Neural progenitor cell (in vitro differentiated cells): Measurements from ENCODE around the gene CD40.

Experiments used
- EZH2 ChIP-seq: fragments of 200-600 bp; sonication (generic); IDR thresholded peaks from 2 replicates; pipeline ENCODE4 v1.6.1; 2017; ENCODE audit warnings: antibody characterized with exemption, mild to moderate bottlenecking, moderate library complexity
- EZH2phosphoT487 ChIP-seq: fragments of 200-600 bp; sonication (generic); IDR thresholded peaks from 2 replicates; pipeline ENCODE4 v1.6.1; 2017; ENCODE audit warnings: antibody characterized with exemption
- TF ChIP-seq, protein P1 (sequence below): fragments of 200-600 bp; sonication (generic); IDR thresholded peaks from 2 replicates; pipeline ENCODE4 v1.5.1; 2017; ENCODE audit warnings: antibody characterized with exemption, mild to moderate bottlenecking

DNA sequence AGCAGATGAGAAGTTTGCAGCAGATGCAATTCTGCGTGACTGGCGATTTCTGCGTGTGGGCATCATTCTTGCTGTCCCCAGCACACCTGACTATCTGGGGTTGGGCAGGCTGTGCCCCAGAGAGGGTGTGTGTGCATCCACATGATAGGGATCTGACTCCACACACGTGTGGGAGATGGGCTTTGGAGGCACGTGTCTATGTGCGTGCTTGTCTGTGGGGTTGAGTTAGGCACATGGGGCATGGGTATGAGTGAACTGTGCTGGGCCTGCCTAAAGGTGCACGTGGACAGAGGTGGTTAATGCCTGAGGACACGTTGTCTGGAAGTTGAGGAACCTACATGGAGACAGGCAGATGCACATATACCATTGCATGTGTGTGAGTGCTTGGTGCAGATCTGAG, 50.3 kb downstream of the CD40 start:
- TF ChIP-seq, protein P1, sequence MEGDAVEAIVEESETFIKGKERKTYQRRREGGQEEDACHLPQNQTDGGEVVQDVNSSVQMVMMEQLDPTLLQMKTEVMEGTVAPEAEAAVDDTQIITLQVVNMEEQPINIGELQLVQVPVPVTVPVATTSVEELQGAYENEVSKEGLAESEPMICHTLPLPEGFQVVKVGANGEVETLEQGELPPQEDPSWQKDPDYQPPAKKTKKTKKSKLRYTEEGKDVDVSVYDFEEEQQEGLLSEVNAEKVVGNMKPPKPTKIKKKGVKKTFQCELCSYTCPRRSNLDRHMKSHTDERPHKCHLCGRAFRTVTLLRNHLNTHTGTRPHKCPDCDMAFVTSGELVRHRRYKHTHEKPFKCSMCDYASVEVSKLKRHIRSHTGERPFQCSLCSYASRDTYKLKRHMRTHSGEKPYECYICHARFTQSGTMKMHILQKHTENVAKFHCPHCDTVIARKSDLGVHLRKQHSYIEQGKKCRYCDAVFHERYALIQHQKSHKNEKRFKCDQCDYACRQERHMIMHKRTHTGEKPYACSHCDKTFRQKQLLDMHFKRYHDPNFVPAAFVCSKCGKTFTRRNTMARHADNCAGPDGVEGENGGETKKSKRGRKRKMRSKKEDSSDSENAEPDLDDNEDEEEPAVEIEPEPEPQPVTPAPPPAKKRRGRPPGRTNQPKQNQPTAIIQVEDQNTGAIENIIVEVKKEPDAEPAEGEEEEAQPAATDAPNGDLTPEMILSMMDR: no peak
- TF ChIP-seq EZH2 (no peak), EZH2phosphoT487 (no peak)
